ENCODE measurements around the gene DIP2B. TPM values are rescaled to one million over a fixed set of nuclear protein-coding genes. Genes with fewer than 3 reads are reported as not detected.
A peak's percentile ranks its signal among the peaks of the same experiment; 100 is the strongest.

The DIP2B gene
- total and polyA plus RNA-seq, 12 donors = 3.0 to 21.5 (median 15.8) TPM

DNA sequence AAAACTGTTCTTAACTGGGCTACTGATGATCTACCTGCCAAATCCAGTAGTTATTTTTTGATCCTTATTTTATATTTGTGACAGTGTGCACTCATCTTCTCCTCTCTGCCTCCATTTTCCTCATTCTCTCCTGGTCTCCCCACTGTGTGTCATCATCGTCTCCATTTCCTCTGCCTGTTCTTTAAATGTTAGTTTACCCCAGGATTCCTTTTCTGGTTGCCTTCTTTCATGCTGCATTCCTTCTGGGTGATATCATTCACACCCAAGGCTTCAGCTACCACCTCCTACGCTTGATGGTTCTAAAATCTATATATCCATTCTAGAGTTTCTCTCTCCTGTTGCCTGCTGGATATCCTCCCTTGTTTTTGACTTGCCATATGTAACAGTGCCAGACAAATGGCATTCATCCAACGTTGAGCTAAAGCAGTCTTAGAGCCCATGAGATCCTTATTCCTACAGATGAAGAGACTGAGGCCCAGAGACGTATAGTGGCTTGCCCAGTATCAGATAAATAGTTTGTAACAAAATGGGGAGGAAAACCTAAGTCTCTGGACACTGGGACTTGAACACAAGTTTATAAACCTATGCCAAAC lies 109.5 kb downstream of the DIP2B start:
- Histone ChIP-seq H3K4me3 (no peak overlapping the region), H3K27ac (peak overlapping the region in 1 of 10 donors; percentile 23), H3K36me3 (no peaks in the 10 kb centered on the region), H3K4me1 (peaks cover 6 to 74% (median 46%) of the 10 kb centered on the region in 9 donors), H3K27me3 (no peaks in the 10 kb centered on the region), H3K9me3 (no peaks in the 10 kb centered on the region)
- ATAC-seq = peak in 2 of 8 donors; percentile 13 to 28
- no peak for DNase-seq
- WGBS, 2 donors = 54 to 57% methylated on average over 4 of the region's 4 CpGs
- TF ChIP-seq, protein P1, sequence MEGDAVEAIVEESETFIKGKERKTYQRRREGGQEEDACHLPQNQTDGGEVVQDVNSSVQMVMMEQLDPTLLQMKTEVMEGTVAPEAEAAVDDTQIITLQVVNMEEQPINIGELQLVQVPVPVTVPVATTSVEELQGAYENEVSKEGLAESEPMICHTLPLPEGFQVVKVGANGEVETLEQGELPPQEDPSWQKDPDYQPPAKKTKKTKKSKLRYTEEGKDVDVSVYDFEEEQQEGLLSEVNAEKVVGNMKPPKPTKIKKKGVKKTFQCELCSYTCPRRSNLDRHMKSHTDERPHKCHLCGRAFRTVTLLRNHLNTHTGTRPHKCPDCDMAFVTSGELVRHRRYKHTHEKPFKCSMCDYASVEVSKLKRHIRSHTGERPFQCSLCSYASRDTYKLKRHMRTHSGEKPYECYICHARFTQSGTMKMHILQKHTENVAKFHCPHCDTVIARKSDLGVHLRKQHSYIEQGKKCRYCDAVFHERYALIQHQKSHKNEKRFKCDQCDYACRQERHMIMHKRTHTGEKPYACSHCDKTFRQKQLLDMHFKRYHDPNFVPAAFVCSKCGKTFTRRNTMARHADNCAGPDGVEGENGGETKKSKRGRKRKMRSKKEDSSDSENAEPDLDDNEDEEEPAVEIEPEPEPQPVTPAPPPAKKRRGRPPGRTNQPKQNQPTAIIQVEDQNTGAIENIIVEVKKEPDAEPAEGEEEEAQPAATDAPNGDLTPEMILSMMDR (IDR thresholded peaks at IDR 0.05) = no peak
- intact Hi-C loops (cut with DNase I) = loop anchor here in 1 of 10 donors (5.0 kb wide), 1 partner anchor 47 kb away; no protein-coding TSS in a partner anchor

DNA sequence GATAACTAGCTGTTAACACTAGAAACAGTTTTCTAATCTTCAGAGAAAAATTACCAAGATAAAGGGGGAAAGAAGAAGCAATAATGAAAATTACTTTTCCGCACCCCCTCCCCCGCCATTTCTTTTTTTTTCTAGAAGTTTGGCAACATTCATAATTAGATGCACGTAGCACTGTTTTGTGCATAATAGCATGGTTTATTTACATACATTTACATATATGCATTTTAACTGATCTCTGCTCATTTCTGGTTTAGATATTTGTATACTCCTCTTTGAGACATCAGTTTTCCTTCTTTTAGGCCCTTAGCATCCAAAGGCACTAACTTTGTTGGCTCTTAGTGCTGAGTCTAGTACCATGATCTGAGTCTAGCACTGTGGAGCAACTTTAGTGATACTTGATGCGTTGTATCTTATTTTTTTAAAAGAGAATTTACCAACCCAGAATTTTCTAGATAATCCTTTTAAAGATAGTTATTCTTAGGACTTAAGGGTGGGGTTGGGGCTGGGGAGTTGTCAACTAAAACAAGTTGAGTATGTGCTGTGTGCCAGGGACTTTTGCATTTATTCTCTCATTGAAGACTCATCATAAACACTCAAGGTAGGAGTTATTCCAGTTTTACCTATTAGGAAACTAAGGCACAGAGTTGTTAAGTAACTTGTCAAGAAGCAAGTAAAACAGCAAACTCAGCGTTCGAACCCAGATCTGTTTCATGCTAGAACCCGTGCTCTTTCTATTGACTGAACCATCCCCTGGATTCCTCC lies 110.5 kb downstream of the DIP2B start:
- WGBS, 2 donors = 94 to 96% methylated on average over 7 of the region's 7 CpGs
- ATAC-seq = no peak
- TF ChIP-seq, protein P1 (IDR thresholded peaks at IDR 0.05) = no peak
- H3K4me1 ChIP-seq = peaks cover 0 to 70% (median 46%) of the 10 kb centered on the region in 9 donors
- no peak overlapping the region for H3K4me3 ChIP-seq
- intact Hi-C loops (cut with DNase I) = no loop called here
- H3K27me3 ChIP-seq = no peaks in the 10 kb centered on the region
- no peak for DNase-seq
- no peaks in the 10 kb centered on the region for H3K36me3 ChIP-seq
- H3K27ac ChIP-seq = no peak overlapping the region
- no peaks in the 10 kb centered on the region for H3K9me3 ChIP-seq

DNA sequence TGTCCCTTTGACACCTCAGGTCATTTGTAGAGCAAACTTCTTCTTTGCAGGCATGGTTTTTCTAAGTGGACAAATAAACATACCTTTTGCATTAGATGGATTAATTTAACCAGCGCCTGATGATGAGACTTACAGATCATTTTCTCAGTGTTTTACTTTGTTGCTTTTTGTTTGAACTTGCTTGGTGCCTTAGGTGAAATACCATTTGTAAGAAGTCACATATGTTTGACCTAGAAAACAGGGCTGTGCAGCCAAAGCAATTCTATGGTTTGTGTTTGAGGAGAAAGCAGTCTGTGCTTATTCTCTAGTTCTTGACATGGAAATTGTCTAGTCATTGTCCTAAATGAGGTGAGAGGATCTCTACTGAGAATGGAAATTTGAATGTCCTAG lies 111.1 kb downstream of the DIP2B start:
- no peaks in the 10 kb centered on the region for H3K27me3 ChIP-seq
- no peaks in the 10 kb centered on the region for H3K9me3 ChIP-seq
- ATAC-seq = no peak
- H3K4me3 ChIP-seq = no peak overlapping the region
- H3K4me1 ChIP-seq = peaks cover 0 to 70% (median 47%) of the 10 kb centered on the region in 9 donors
- TF ChIP-seq, protein P1 (IDR thresholded peaks at IDR 0.05) = no peak
- intact Hi-C loops (cut with DNase I) = no loop called here
- H3K36me3 ChIP-seq = no peaks in the 10 kb centered on the region
- 97 to 98% methylated on average over 1 of the region's 1 CpG for WGBS, 2 donors
- DNase-seq = no peak
- no peak overlapping the region for H3K27ac ChIP-seq

- intact Hi-C loops (cut with DNase I) = no loop called here
- peaks cover 0 to 74% (median 55%) of the 10 kb centered on the region in 9 donors for H3K4me1 ChIP-seq
- 48 to 78% methylated on average over 2 of the region's 2 CpGs for WGBS, 2 donors
These were observed 112.9 kb downstream of the DIP2B start for GRCh38 chr12:50617657-50618056.

More at GRCh38 chr12:50617657-50618056, 112.9 kb downstream of the DIP2B start:
- TF ChIP-seq, protein P1 (IDR thresholded peaks at IDR 0.05) = no peak
- no peak overlapping the region for H3K27ac ChIP-seq
- ATAC-seq (no peak), DNase-seq (no peak)
- H3K4me3 ChIP-seq = no peak overlapping the region
- no peaks in the 10 kb centered on the region for H3K27me3 ChIP-seq
- no peaks in the 10 kb centered on the region for H3K9me3 ChIP-seq
- H3K36me3 ChIP-seq = no peaks in the 10 kb centered on the region
